Dermis microvascular lymphatic vessel endothelial cell (primary cell): ENCODE results near the gene PRKCZ. TPM values are rescaled to one million over a fixed set of nuclear protein-coding genes. Genes with fewer than 3 reads are reported as not detected.

ENCODE experiments used
- DNase-seq, 2 donors: peaks; one replicate each; pipeline versions ENCODE4 v3.0.0 to v3.0.0-alpha.2; 2010; ENCODE audit warnings: low read depth in 2 of 2
- total RNA-seq: library from RNA; depleted of rRNA; stranded (reverse); fragments of >200 nt; gene quantifications from 2 replicates; pipeline ENCODE4 v1.2.1, GENCODE V29; 2014

Gene PRKCZ
- total RNA-seq, 1 donor from 2014 or later, result 24.0 TPM

DNA sequence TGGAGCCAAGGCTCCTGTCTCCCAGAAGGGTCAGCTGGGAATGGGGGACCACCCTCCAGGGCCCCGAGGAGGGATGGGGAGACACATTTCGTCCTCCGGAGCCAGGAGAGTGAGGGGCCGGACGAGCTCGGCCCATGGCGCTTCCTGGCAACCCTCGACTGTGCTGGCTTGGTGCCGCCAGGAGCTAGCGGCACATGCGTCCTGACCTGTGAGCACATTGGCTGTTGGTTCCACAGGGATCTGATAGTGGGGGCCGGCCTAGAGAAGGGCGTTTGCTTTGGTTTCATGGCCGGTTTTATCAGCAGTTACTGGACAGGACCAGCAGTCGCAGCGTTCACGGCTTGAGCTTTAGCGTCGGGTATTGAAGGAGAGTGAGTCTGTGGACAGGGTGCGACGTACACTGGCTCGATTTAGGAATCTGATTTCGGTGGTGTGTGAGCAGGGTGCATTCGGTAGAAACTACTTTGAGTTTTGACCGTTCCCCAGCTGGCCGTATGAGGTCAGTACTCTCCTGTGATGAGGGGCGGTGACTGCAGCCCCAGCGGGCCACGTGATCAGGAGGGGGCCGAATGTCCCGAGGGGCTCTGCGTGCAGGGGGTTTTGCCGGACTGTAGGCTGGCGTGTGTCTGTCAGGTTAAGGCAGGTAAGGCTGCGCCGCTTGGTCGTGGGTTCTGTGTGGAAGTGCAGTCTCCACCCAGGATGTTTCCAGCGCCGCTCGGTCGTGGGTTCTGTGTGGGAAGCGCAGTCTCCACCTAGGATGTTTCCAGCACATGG lies 125.7 kb downstream of the PRKCZ start:
- no peak for DNase-seq

GRCh38 chr1:2176615-2177014 lies 126.4 kb downstream of the PRKCZ start:
- DNase-seq, result no peak

GRCh38 chr1:2177541-2177940 lies 127.3 kb downstream of the PRKCZ start:
- DNase-seq, result no peak

DNA sequence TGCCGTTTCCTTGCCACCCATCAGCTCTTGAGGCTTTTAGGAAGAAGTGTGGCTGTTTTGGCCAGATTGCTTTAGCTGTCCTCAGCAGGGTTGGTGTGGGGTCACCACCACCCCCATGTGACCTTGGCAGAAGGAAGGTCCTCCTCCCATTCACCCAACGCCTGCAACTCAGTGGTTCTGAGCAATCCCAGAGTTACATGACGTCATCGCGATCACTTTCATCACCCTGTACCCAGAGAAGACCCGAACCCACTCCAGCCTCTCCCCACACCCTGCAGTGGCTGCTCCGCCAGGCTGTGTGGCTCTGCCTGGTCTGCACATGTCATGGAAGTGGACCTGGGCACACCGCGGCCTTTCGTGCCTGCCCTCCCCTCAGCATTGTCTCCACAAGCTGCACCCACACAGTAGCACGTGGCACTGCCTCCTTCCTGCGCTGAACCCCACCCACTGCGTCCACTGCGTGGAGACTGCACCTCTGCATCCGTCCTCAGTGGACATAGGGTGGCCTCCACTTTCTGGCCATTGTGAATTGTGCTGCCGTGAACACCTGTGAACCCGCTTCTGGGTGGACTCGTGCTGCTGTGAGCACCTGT lies 127.8 kb downstream of the PRKCZ start:
- no peak for DNase-seq

DNA sequence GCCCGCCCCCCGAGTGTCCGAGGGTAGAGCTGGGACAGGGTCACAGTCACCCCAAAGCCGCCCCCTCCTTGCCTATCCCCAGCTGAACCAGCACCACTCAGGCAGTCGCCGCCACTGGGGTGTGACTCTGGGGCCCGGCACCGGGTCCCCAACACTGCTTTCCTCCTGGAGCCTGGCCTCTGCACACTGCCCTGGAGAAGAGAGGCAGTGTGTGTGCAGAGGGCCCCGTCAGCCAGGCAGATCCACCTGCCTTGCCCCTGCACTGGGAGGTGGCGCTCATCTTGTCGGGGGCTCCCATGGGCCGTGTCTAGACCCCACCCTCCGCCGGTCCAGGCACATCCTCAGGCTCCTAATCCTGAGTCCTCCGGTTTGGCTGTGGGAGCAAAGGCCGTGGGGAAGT lies 128.7 kb downstream of the PRKCZ start:
- DNase-seq, result no peak

DNA sequence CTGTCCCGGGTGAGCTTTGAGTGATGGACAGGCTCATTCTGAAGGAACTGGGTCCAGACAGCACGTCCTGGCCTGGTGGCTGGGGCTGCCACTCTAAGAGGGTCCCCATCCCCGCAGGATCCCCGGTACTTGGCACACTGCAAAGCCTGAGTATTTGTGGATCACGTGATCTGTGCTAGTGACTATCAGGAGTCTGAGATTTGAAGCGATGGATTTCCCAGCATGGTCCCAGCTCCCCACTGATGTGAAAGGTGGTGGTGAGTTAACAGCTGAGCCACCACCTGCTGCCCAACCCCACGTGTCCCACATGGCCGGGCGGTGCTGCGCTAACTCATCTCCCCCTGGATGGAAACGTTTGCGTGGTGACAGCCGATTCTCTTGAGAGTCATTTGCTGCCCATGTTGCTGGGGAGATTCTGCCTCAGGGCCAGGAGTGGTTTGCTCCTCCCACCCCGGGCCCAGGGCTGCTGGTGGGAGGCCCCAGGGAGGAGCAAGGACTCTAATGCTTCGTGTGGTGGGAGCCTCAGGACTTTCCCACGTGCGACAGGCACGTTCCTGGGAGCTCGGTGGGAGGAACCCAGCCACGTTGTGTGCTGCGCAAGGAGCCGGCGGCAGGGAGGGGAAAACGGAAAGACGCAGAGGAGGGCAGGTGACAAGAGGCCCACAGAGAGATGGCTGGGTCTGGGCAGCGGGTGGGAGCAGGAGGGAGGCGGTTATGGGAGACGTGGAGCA lies 129.2 kb downstream of the PRKCZ start:
- DNase-seq, result no peak

DNA sequence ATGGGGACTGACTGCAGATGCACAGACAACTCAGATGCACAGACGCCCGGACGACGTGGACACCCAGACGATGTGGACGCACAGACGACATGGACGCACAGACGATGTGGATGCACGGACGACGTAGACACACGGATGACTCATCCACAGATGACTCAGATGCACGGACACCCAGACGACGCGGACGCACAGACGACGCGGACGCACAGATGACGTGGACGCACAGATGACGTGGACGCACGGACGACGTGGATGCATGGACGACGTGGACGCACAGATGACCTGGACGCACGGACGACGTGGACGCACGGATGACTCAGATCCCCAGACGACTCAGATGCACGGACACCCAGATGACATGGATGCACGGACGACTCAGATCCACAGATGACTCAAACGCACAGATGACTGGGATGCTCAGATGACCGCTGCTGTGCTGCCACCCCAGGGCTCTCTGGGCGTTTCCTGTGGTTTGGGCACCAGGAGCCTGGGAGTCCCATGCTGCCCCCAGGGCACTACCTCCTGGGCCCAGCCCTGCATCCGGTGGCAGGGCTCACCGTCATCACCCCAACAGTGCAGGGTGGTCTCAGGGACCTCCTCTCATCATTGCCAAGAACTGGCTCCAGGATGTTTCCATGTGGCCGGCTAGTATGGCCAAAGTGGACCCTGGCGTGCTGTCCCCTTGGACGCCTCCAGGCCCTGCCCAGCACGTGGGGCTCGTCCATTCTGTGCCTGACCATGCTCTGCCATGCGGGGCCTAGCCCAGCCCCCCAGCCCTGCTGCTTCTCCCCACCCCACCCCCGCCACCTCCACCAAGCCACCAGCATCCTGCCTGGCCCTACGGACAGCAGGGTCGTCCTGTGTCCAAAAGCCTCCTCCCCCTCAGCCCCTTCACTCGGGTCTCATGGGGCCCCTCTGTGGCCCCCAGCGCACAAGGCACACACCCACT lies 130.4 kb downstream of the PRKCZ start:
- DNase-seq, result no peak

DNA sequence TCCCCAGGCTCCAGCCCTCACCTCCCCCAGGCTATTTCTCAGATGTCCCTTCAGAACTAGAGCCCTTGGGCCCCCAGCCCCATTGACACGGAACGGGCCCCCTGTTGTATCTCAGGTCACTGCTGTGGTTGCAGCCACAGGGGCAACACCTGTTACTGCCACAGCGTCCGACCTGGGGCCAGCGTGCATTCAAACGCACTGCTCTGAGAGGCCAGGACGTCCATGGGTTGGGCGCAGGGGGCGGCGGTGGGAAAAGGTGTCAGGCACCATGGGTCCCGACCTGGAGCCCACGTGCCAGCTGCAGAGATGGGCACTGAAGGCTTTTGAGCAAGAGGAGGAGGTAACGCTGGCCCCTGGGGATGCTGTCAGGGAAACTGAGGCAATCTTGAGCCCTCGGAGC lies 131.1 kb downstream of the PRKCZ start:
- no peak for DNase-seq

DNA sequence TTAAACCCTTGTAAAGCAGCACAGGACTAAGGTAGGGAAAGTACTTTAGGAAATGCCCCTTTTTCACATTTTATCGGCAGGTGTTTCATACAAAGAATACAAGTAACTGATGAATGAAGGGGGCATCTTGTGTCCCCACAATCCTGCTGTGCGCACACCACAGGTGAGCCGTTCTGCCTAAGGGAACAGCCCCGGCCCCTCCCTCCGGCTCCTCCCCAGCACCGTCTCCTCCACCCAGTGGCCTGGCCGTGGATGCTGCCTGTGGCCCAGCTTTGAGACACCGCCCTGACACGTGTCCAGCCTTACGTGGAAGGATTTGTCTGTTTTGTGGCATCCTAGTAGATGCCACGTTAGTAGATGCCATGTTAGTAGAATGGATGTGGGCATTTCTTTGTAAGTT lies 131.5 kb downstream of the PRKCZ start:
- DNase-seq, result no peak

- no peak for DNase-seq
Measured at GRCh38 chr1:2182376-2182775, 132.2 kb downstream of the PRKCZ start.

- no peak for DNase-seq
Measured at GRCh38 chr1:2183937-2184334, 133.7 kb downstream of the PRKCZ start.

GRCh38 chr1:2184531-2184930 lies 134.3 kb downstream of the PRKCZ start:
- DNase-seq, result no peak

- DNase-seq, result no peak
Measured at GRCh38 chr1:2184934-2185333, 134.7 kb downstream of the PRKCZ start.

GRCh38 chr1:2185880-2186855 lies 136.0 kb downstream of the PRKCZ start:
- DNase-seq, result no peak

DNA sequence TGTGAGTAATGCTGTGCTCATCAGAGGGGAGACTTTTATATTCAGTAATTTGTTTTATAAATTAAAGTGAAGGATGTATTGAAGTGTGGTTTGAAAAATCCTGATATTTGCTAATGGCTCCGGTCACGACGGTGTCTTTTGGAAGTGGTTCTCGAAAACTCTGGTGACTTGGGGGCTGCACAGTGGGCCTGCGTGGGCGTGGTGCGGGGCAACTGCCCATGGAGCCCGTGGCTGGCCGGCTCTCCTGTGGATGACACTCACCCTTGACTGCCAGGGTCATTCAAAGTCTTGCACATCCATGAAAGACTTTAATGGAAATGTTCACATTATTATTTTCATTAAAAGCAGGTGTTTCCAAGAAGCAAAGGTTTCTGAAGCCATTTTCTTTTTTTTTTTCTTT lies 136.7 kb downstream of the PRKCZ start:
- no peak for DNase-seq

- DNase-seq, result no peak
Measured at GRCh38 chr1:2187619-2188018, 137.4 kb downstream of the PRKCZ start.

DNA sequence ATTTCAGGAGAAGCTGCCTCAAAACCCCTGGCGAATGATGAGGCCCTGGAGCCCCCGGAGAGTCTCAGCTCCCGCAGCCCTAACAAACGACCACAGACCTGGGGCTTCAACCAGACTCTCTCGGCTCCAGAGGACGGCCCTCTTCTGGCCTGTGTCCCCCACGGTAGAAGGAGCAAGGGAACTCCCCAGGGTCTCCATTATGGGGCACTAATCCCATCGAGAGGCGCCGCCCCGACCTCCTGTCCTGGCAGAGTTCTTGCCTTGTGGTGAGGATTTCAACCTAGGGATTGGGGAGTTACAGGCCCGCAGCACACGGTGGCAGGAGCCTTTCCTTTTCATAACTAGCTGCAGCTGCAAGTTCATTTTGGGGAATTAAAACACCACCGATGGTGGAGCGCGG lies 138.1 kb downstream of the PRKCZ start:
- DNase-seq, result no peak

GRCh38 chr1:2189459-2190425 lies 139.5 kb downstream of the PRKCZ start:
- peak; percentile 88 to 98 for DNase-seq

DNA sequence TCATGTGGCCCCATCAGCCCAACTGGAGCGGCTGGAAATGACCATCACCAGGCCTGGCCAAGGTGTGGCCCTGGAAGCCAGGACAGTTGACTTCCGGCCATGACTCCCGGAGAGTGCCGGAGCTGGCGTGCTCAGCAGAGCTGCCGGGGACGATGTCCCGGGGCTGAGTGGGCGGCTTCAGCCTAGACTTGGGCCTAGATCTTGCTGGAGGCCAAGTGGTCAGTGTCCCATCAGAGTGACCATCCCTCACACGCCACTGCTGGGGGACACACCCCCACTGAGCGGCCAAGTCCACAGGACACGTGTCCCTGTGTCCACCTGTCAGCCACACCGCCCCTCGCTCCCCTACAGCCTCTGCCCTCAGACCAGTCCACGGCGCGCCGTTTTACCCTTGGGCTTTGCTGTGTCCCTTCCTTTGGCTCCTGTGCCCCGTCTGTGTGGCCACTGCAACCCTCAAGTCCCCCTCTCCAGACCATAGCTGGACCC lies 140.3 kb downstream of the PRKCZ start:
- DNase-seq, result no peak
